HepG2 (cell line): Measurements from ENCODE around the gene NANOS1. TPM values are rescaled to one million over a fixed set of nuclear protein-coding genes. Genes with fewer than 3 reads are reported as not detected.
A peak's percentile ranks its signal among the peaks of the same experiment; 100 is the strongest.

Experiments used
- ADNP ChIP-seq: sonication (generic); formaldehyde crosslinking; IDR thresholded peaks from 2 replicates; pipeline ENCODE4 v1.4.0; 2020; ENCODE audit warnings: missing genetic modification reagents
- AGO2 ChIP-seq: fragments of 200-400 bp; formaldehyde crosslinking; optimal IDR thresholded peaks from 2 replicates; pipeline ENCODE3; 2017; ENCODE audit warnings: mild to moderate bottlenecking, low read depth, low read length, moderate library complexity
- ESRRA ChIP-seq: sonication (generic); formaldehyde crosslinking; IDR thresholded peaks from 2 replicates; pipeline ENCODE4 v1.5.1; 2020; ENCODE audit warnings: mild to moderate bottlenecking, low read depth, missing genetic modification reagents
- HNF4A ChIP-seq: sonication (generic); formaldehyde crosslinking; IDR thresholded peaks from 2 replicates; pipeline ENCODE4 v1.4.0; 2020; ENCODE audit warnings: missing genetic modification reagents
- HOXA5 ChIP-seq: sonication (generic); formaldehyde crosslinking; IDR thresholded peaks from 2 replicates; pipeline ENCODE4 v1.4.0; 2020; ENCODE audit warnings: missing genetic modification reagents
- IRF2 ChIP-seq: IDR thresholded peaks from 2 replicates; pipeline ENCODE4 v1.6.1; 2018; ENCODE audit warnings: missing genetic modification reagents, missing compliant biosample characterization
- KAT8 ChIP-seq: IDR thresholded peaks from 2 replicates; pipeline ENCODE4 v1.6.1; 2016; ENCODE audit warnings: missing genetic modification reagents, missing compliant biosample characterization
- KLF13 ChIP-seq: sonication (generic); formaldehyde crosslinking; IDR thresholded peaks from 2 replicates; pipeline ENCODE4 v1.4.0; 2020; ENCODE audit warnings: mild to moderate bottlenecking, missing genetic modification reagents
- POGZ ChIP-seq: sonication (generic); formaldehyde crosslinking; IDR thresholded peaks from 2 replicates; pipeline ENCODE4 v1.4.0; 2020; ENCODE audit warnings: mild to moderate bottlenecking, missing genetic modification reagents
- REPIN1 ChIP-seq: sonication (generic); formaldehyde crosslinking; IDR thresholded peaks from 2 replicates; pipeline ENCODE4 v1.8.0; 2022; ENCODE audit warnings: missing genetic modification reagents, low read depth, mild to moderate bottlenecking, borderline replicate concordance
- SMYD3 ChIP-seq: sonication (generic); formaldehyde crosslinking; IDR thresholded peaks from 2 replicates; pipeline ENCODE4 v1.8.1; 2023; ENCODE audit warnings: mild to moderate bottlenecking, missing genetic modification reagents
- TCF7 ChIP-seq: sonication (generic); IDR thresholded peaks from 2 replicates; pipeline ENCODE4 v1.6.1; 2016; ENCODE audit warnings: antibody characterized with exemption, low read depth
- USF2 ChIP-seq, 2 experiments: sonication (generic) in 1 of 2; formaldehyde crosslinking in 1 of 2; IDR thresholded peaks; 2 replicates each; pipeline versions ENCODE4 v1.5.1 to v1.6.1; 2011 to 2020; ENCODE audit warnings: borderline replicate concordance in 1 of 2, low read depth in 1 of 2, low read length in 1 of 2, mild to moderate bottlenecking in 1 of 2, missing genetic modification reagents in 1 of 2, moderate library complexity in 1 of 2
- ZBTB3 ChIP-seq: sonication (generic); formaldehyde crosslinking; IDR thresholded peaks from 2 replicates; pipeline ENCODE4 v1.4.0; 2020; ENCODE audit warnings: low read depth, mild to moderate bottlenecking, moderate library complexity, missing genetic modification reagents, borderline replicate concordance
- ZNF138 ChIP-seq: sonication (generic); formaldehyde crosslinking; IDR thresholded peaks from 2 replicates; pipeline ENCODE4 v1.5.0; 2020; ENCODE audit warnings: mild to moderate bottlenecking, low read depth, missing genetic modification reagents
- polyA plus RNA-seq, 8 experiments: library from polyadenylated mRNA; depleted of rRNA in 3 of 8; stranded (reverse) in 7 of 8; unstranded in 1 of 8; fragments of >200 nt; fragmentation: Illumina TruSeq in 4 of 8; extraction: Trizol in 4 of 8; gene quantifications; 2 replicates each; pipeline versions ENCODE4 v1.2.1 to v1.2.3, GENCODE V29; 2011 to 2016; ENCODE audit warnings: low read depth in 4 of 8, missing spikeins in 1 of 8, mixed read lengths in 1 of 8; ENCODE audit not compliant: insufficient read depth in 1 of 8
- total RNA-seq, 5 experiments: library from RNA; depleted of rRNA; stranded (reverse); fragments of >200 nt; fragmentation: Illumina TruSeq; extraction: Trizol; gene quantifications; 2 replicates each; pipeline ENCODE4 v1.2.3, GENCODE V29; 2016; ENCODE audit warnings: low read depth in 1 of 5
- TF ChIP-seq, protein P1 (sequence below): sonication (generic); formaldehyde crosslinking; conservative IDR thresholded peaks from 2 replicates; pipeline ENCODE4 v1.8.0; 2022; ENCODE audit warnings: low read depth, missing genetic modification reagents
- TF ChIP-seq, protein P2 (sequence below): sonication (generic); formaldehyde crosslinking; IDR thresholded peaks from 2 replicates; pipeline ENCODE4 v1.5.1; 2020; ENCODE audit warnings: mild to moderate bottlenecking, missing genetic modification reagents, borderline replicate concordance
- TF ChIP-seq, protein P3 (sequence below): sonication (generic); formaldehyde crosslinking; IDR thresholded peaks from 2 replicates; pipeline ENCODE4 v1.5.0; 2020; ENCODE audit warnings: missing genetic modification reagents
- TF ChIP-seq, protein P4 (sequence below): sonication (generic); formaldehyde crosslinking; IDR thresholded peaks from 2 replicates; pipeline ENCODE4 v1.4.0; 2020; ENCODE audit warnings: missing genetic modification reagents

The NANOS1 gene
- total and polyA plus RNA-seq, 2 of the 13 experiments (the other 11 are each of a cell fraction or from before 2014, with no cell fraction given), result 1.7 to 2.2 TPM

DNA sequence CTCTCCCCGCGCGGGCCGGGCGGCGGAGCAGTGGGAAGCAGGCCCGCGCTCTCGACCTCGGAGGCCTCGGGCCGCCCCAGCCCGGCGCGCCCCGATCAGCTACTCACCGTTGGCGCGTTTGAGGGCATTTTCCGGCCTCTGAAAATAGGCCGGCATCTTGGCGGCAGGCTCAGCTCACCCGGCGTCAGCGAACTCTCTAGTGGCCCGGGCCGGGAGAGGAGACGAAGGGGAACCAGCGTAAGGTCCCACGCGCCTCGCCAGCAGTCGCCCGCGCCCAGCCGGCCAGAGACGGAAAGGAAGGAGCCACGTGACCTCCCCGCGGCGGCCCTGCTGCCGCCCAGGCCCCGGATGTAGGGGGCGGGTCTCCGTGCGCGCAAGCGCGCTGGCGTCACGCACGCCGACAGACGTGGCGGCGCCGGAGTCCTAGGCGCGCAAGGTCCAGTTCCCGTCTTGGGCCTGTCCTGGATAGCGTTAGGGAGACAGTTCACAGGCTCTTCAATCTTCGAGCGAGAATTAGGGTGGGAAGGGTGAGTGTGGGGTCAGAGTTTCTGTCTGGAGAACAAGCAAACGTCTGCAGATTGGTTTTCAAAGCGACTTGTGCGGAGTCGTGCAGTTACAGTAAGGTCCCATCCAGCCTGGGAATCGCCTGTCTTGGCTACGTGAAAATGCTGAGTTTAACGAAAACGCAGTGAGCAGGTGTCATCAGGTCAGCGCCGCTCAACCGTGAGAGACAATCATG, 51.2 kb downstream of the NANOS1 start, which contains the start of gene EIF3A (continued):
- TF ChIP-seq, protein P1, sequence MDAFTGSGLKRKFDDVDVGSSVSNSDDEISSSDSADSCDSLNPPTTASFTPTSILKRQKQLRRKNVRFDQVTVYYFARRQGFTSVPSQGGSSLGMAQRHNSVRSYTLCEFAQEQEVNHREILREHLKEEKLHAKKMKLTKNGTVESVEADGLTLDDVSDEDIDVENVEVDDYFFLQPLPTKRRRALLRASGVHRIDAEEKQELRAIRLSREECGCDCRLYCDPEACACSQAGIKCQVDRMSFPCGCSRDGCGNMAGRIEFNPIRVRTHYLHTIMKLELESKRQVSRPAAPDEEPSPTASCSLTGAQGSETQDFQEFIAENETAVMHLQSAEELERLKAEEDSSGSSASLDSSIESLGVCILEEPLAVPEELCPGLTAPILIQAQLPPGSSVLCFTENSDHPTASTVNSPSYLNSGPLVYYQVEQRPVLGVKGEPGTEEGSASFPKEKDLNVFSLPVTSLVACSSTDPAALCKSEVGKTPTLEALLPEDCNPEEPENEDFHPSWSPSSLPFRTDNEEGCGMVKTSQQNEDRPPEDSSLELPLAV, result no peak
- TF ChIP-seq KLF13 (no peak), POGZ (peak; percentile 48; the same call in 1 of the 2 replicates), KAT8 (CRISPR knock-in tag) (peak; percentile 85), HNF4A (CRISPR knock-in tag) (peak; percentile 74), HOXA5 (CRISPR knock-in tag) (peak; percentile 53), TCF7 (no peak), IRF2 (CRISPR knock-in tag) (peak; percentile 31; the same call in 1 of the 2 replicates), USF2 (IDR thresholded peaks at IDR 0.05; ENCODE audit: low read depth, low read length) (peak; percentile 90), USF2 (CRISPR knock-in tag; IDR thresholded peaks at IDR 0.05; ENCODE audit: borderline replicate concordance) (peak; percentile 89; the same call in 1 of the 2 replicates), SMYD3 (CRISPR knock-in tag) (no peak), ESRRA (CRISPR knock-in tag) (no peak), ADNP (CRISPR knock-in tag) (no peak), ZBTB3 (CRISPR knock-in tag) (peak; percentile 81), REPIN1 (CRISPR knock-in tag) (peak; percentile 34; the same call in 1 of the 2 replicates), AGO2 (peak; percentile 95), ZNF138 (CRISPR knock-in tag) (peak; percentile 83)
- TF ChIP-seq, protein P2, sequence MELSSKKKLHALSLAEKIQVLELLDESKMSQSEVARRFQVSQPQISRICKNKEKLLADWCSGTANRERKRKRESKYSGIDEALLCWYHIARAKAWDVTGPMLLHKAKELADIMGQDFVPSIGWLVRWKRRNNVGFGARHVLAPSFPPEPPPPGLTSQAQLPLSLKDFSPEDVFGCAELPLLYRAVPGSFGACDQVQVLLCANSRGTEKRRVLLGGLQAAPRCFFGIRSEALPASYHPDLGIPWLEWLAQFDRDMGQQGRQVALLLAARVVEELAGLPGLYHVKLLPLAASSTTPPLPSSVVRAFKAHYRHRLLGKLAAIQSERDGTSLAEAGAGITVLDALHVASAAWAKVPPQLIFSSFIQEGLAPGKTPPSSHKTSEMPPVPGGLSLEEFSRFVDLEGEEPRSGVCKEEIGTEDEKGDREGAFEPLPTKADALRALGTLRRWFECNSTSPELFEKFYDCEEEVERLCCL, result 0 out of 2 replicates have a peak, but pooled peaks have one; percentile 19
- TF ChIP-seq, protein P3, sequence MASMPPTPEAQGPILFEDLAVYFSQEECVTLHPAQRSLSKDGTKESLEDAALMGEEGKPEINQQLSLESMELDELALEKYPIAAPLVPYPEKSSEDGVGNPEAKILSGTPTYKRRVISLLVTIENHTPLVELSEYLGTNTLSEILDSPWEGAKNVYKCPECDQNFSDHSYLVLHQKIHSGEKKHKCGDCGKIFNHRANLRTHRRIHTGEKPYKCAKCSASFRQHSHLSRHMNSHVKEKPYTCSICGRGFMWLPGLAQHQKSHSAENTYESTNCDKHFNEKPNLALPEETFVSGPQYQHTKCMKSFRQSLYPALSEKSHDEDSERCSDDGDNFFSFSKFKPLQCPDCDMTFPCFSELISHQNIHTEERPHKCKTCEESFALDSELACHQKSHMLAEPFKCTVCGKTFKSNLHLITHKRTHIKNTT (CRISPR knock-in tag), result no peak
- TF ChIP-seq, protein P4, sequence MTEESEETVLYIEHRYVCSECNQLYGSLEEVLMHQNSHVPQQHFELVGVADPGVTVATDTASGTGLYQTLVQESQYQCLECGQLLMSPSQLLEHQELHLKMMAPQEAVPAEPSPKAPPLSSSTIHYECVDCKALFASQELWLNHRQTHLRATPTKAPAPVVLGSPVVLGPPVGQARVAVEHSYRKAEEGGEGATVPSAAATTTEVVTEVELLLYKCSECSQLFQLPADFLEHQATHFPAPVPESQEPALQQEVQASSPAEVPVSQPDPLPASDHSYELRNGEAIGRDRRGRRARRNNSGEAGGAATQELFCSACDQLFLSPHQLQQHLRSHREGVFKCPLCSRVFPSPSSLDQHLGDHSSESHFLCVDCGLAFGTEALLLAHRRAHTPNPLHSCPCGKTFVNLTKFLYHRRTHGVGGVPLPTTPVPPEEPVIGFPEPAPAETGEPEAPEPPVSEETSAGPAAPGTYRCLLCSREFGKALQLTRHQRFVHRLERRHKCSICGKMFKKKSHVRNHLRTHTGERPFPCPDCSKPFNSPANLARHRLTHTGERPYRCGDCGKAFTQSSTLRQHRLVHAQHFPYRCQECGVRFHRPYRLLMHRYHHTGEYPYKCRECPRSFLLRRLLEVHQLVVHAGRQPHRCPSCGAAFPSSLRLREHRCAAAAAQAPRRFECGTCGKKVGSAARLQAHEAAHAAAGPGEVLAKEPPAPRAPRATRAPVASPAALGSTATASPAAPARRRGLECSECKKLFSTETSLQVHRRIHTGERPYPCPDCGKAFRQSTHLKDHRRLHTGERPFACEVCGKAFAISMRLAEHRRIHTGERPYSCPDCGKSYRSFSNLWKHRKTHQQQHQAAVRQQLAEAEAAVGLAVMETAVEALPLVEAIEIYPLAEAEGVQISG, result peak; percentile 76
